Measurements from ENCODE around the gene SUSD1. TPM values are rescaled to one million over a fixed set of nuclear protein-coding genes. Genes with fewer than 3 reads are reported as not detected.

The SUSD1 gene
- total and polyA plus RNA-seq, 9 donors, result 1.1 to 21.0 (median 3.4) TPM

DNA sequence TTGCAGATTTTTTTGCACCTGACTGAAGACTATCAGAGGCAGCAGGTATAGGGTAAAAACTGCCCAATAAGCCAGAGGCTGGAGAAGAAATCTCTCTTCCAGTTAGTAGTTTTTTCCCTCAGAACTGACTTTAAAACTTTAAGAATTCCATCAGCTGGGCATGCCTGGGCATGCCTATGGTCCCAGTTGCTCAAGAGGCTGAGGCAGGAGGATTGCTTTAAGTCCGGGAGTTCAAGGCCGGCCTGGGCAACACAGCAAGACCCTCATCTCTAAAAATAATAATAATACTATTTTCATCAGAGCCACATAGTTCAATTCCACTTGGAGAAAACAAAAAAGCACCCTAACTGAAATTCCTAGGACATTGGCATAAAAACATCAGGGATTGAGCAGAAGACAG, 30.3 kb downstream of the SUSD1 start:
- no peaks in the 10 kb centered on the region for H3K27me3 ChIP-seq
- TF ChIP-seq EP300 (IDR thresholded peaks at IDR 0.05), result no peak
- no peak for TF ChIP-seq POLR2A (IDR thresholded peaks at IDR 0.05)
- TF ChIP-seq, protein P1, sequence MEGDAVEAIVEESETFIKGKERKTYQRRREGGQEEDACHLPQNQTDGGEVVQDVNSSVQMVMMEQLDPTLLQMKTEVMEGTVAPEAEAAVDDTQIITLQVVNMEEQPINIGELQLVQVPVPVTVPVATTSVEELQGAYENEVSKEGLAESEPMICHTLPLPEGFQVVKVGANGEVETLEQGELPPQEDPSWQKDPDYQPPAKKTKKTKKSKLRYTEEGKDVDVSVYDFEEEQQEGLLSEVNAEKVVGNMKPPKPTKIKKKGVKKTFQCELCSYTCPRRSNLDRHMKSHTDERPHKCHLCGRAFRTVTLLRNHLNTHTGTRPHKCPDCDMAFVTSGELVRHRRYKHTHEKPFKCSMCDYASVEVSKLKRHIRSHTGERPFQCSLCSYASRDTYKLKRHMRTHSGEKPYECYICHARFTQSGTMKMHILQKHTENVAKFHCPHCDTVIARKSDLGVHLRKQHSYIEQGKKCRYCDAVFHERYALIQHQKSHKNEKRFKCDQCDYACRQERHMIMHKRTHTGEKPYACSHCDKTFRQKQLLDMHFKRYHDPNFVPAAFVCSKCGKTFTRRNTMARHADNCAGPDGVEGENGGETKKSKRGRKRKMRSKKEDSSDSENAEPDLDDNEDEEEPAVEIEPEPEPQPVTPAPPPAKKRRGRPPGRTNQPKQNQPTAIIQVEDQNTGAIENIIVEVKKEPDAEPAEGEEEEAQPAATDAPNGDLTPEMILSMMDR (IDR thresholded peaks at IDR 0.05), result no peak
- no peak overlapping the region for H3K4me3 ChIP-seq
- WGBS, 3 donors, result 91 to 98% (median 97%) methylated on average over 2 of the region's 2 CpGs
- no peak for DNase-seq
- intact Hi-C loops (cut with DNase I), result no loop called here
- H3K4me1 ChIP-seq (ENCODE audit: insufficient read depth), result no peaks in the 10 kb centered on the region
- no peaks in the 10 kb centered on the region for H3K36me3 ChIP-seq
- no peaks in the 10 kb centered on the region for H3K9me3 ChIP-seq
- no peak overlapping the region for H3K27ac ChIP-seq

DNA sequence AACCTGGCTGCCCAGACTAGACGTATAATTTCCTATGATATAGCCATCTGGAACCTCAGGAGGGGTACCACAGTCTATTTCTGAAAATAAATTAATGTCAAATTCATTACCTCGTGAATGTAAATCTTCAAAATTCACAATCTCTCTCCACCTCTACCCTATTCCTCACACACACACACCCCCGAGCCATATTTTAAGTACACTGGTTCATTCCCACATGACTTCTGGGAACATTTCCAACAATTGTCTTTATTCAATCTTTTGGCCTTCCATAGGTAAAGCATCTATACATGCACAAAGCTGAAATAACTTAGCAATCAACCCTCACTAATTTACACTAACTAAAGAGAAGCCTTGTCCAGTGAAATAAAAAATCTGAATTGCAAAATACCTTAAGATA, 32.7 kb downstream of the SUSD1 start:
- no peak overlapping the region for H3K4me3 ChIP-seq
- no peak for DNase-seq
- 74 to 83% (median 78%) methylated on average over 3 of the region's 3 CpGs for WGBS, 3 donors
- no peaks in the 10 kb centered on the region for H3K4me1 ChIP-seq (ENCODE audit: insufficient read depth)
- no peaks in the 10 kb centered on the region for H3K36me3 ChIP-seq
- H3K27me3 ChIP-seq, result no peaks in the 10 kb centered on the region
- H3K9me3 ChIP-seq, result no peaks in the 10 kb centered on the region
- no peak for TF ChIP-seq POLR2A (IDR thresholded peaks at IDR 0.05)
- TF ChIP-seq EP300 (IDR thresholded peaks at IDR 0.05), result no peak
- TF ChIP-seq, protein P1 (IDR thresholded peaks at IDR 0.05), result no peak
- intact Hi-C loops (cut with DNase I), result no loop called here
- H3K27ac ChIP-seq, result no peak overlapping the region

- no peak overlapping the region for H3K27ac ChIP-seq
- DNase-seq, result no peak
- H3K4me1 ChIP-seq (ENCODE audit: insufficient read depth), result no peaks in the 10 kb centered on the region
- WGBS, 3 donors, result 90 to 94% (median 92%) methylated on average over 2 of the region's 2 CpGs
- no peaks in the 10 kb centered on the region for H3K9me3 ChIP-seq
- H3K27me3 ChIP-seq, result no peaks in the 10 kb centered on the region
- H3K4me3 ChIP-seq, result no peak overlapping the region
- no peak for TF ChIP-seq EP300 (IDR thresholded peaks at IDR 0.05)
- TF ChIP-seq, protein P1 (IDR thresholded peaks at IDR 0.05), result no peak
- H3K36me3 ChIP-seq, result no peaks in the 10 kb centered on the region
- intact Hi-C loops (cut with DNase I), result no loop called here
Measured at GRCh38 chr9:112140936-112141335, 34.2 kb downstream of the SUSD1 start.

GRCh38 chr9:112137066-112137465, 38.0 kb downstream of the SUSD1 start:
- no peaks in the 10 kb centered on the region for H3K27me3 ChIP-seq
- intact Hi-C loops (cut with DNase I), result no loop called here

More at GRCh38 chr9:112137066-112137465, 38.0 kb downstream of the SUSD1 start:
- Histone ChIP-seq H3K9me3 (no peaks in the 10 kb centered on the region), H3K4me1 (ENCODE audit: insufficient read depth) (no peaks in the 10 kb centered on the region), H3K27ac (no peak overlapping the region), H3K4me3 (no peak overlapping the region), H3K36me3 (no peaks in the 10 kb centered on the region)
- TF ChIP-seq POLR2A (IDR thresholded peaks at IDR 0.05) (no peak), EP300 (IDR thresholded peaks at IDR 0.05) (no peak)
- TF ChIP-seq, protein P1 (IDR thresholded peaks at IDR 0.05), result no peak
- no peak for DNase-seq
- WGBS, 3 donors, result 93 to 95% (median 94%) methylated on average over 3 of the region's 3 CpGs

All from ovary (tissue), 9 donors.